Right lobe of liver (tissue), 4 donors: ENCODE data around the gene KMT5B.

Source experiments
- CTCF ChIP-seq, 4 donors: fragments of 200-600 bp in 3 of 4; fragments of 450-650 bp in 1 of 4; IDR thresholded peaks; one replicate each; pipeline versions ENCODE4 v1.5.1 to v1.8.0; 2016 to 2022; ENCODE audit warnings: antibody characterized with exemption in 4 of 4, mild to moderate bottlenecking in 2 of 4
- POLR2A ChIP-seq: fragments of 450-650 bp; IDR thresholded peaks from one replicate; pipeline ENCODE4 v1.6.1; 2017; ENCODE audit warnings: antibody characterized with exemption, mild to moderate bottlenecking
- donor health status: DM: no; HTN: no; CAD: no.
- donor health status: DM: no; HTN: no; CAD: no.
- donor health status: DM: no; HTN: yes; CAD: no.

DNA sequence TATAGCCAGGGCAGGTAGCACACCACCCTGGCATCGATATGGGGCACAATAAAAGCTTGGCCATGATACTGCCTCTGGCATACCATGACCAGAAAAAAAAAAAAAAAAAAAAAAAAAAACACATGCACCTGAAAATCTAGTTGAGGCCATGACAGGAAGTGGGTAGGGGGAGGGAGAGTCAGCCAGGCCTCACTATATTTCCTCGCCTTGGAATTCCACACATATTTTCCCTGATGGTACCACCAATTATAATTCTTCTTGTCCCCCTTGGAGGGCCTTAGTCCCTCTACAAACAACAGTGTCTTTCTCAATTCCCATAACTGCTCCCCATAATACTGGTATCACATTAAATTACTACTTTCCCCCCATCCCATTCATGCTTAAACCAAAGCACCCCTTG is 79.3 kb downstream of the KMT5B start:
- no peak for TF ChIP-seq CTCF (IDR thresholded peaks at IDR 0.05)
- TF ChIP-seq POLR2A = no peak
